Stimulated activated CD8-positive, alpha-beta memory T cell treated with anti-CD3 and anti-CD28 coated beads, Interleukin-2, amount 100 ng/mL, for 48 hours (primary cell): Measurements from ENCODE around the gene AOPEP.

Experiments
- DNase-seq, 2 donors: peaks; one replicate each; pipeline ENCODE4 v3.0.0-alpha.2; 2020; ENCODE audit warnings: low read depth in 2 of 2

AOPEP gene

GRCh38 chr9:95097279-95097678 lies 370.8 kb downstream of the AOPEP start:
- DNase-seq: no peak

- no peak for DNase-seq
Measured at GRCh38 chr9:95098391-95098921, 372.0 kb downstream of the AOPEP start.

GRCh38 chr9:95099321-95100070 lies 373.0 kb downstream of the AOPEP start:
- no peak for DNase-seq

- DNase-seq: no peak
Measured at GRCh38 chr9:95100071-95100627, 373.6 kb downstream of the AOPEP start.

- DNase-seq: no peak
Measured at GRCh38 chr9:95101326-95101725, 374.8 kb downstream of the AOPEP start.

GRCh38 chr9:95102001-95102433 lies 375.5 kb downstream of the AOPEP start:
- DNase-seq: no peak

GRCh38 chr9:95102572-95102971 lies 376.1 kb downstream of the AOPEP start:
- no peak for DNase-seq

GRCh38 chr9:95103281-95103771 lies 376.8 kb downstream of the AOPEP start:
- no peak for DNase-seq

- no peak for DNase-seq
Measured at GRCh38 chr9:95103871-95104580, 377.5 kb downstream of the AOPEP start.

- DNase-seq: no peak
Measured at GRCh38 chr9:95104581-95104960, 378.1 kb downstream of the AOPEP start.

GRCh38 chr9:95104980-95105379 lies 378.5 kb downstream of the AOPEP start:
- DNase-seq: no peak

GRCh38 chr9:95105519-95106287 lies 379.2 kb downstream of the AOPEP start:
- DNase-seq: no peak

GRCh38 chr9:95107001-95107749 lies 380.7 kb downstream of the AOPEP start:
- no peak for DNase-seq

- DNase-seq: no peak
Measured at GRCh38 chr9:95107976-95108375, 381.5 kb downstream of the AOPEP start.

GRCh38 chr9:95108777-95109176 lies 382.3 kb downstream of the AOPEP start:
- no peak for DNase-seq

- no peak for DNase-seq
Measured at GRCh38 chr9:95109456-95109855, 383.0 kb downstream of the AOPEP start.

- no peak for DNase-seq
Measured at GRCh38 chr9:95110921-95111525, 384.5 kb downstream of the AOPEP start.

- no peak for DNase-seq
Measured at GRCh38 chr9:95111716-95112115, 385.2 kb downstream of the AOPEP start.

- DNase-seq: no peak
Measured at GRCh38 chr9:95112436-95113280, 386.2 kb downstream of the AOPEP start.

- DNase-seq: no peak
Measured at GRCh38 chr9:95115104-95115503, 388.6 kb downstream of the AOPEP start.
